Left renal cortex interstitium (tissue), 4 donors: Measurements from ENCODE around the gene LYST. TPM values are rescaled to one million over a fixed set of nuclear protein-coding genes. Genes with fewer than 3 reads are reported as not detected.

ENCODE experiments used
- DNase-seq, 4 donors: peaks; one replicate each; pipeline ENCODE4 v3.0.0-alpha.2; 2013; ENCODE audit warnings: low read depth in 4 of 4, low spot score in 2 of 4, missing footprints in 1 of 4
- polyA plus RNA-seq, 4 donors: library from polyadenylated mRNA; unstranded; fragments of 120-200 nt; gene quantifications; one replicate each; pipeline ENCODE4 v1.2.1, GENCODE V29; 2013; ENCODE audit not compliant: insufficient read length in 4 of 4

The LYST gene
- polyA plus RNA-seq, 4 donors, result 9.9 to 12.7 (median 11.7) TPM

DNA sequence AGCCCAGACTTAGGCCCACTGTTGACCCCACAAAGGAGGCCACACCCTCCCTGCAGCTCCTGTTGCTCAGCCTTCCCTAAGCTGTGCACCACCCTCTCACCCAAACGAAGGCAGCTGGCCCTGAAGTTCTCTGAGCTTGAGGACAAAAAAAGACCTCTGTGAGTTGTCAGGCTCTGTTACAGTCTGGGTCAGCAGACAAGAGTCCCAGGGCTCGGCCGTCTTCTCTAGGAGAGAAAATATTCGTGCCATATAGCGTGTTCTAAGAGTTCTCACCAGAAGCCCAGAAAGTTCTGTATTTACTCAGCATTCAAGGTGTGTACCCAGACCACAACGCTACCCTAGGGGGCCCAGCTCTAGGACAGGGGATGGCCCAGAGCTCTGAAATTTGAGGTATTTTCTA, 25.5 kb upstream of the LYST start:
- DNase-seq, result no peak

DNA sequence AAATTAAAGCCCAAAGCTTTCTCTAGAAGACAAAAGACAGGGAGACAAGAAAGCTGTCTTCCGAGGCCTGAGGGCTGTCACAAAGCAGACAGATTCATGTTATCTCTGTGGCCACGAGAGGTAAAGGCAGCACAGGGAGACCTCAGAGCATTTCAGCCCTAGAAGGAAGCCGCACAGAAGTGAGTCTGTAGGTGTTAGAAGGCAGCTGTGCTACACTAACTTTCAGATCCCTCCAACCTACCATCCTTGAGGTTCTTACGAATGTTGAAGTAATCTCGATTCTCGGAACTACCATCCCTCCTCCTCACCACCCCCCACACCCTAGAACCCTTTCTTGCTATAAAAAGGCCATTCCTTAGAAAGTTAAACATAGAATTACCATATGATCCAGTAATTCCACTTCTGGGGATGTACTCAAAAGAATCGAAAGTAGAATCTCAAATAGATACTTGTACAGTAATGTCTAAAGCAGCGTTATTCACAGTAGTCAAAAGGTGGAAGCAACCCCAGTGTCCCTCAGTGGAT, 21.5 kb upstream of the LYST start:
- DNase-seq, result no peak

DNA sequence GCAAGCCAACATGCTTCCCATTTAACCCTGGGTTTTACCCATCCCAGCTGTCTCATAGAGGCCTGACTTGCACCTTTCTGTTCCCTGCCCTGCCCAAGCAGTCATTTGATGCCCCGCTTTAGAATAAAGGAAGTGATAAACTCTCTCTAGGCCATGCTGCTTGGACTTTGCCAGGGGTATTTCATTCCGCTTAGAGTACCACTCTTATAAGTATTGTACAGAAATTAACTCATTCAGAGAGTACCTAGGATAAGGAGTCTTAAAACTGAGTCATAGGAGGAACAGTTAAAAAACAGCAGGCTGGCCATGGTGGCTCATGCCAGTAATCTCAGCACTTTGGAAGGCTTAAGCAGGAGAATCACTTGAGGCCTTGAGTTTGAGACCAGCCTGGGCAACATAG, 21.0 kb upstream of the LYST start:
- DNase-seq, result no peak

DNA sequence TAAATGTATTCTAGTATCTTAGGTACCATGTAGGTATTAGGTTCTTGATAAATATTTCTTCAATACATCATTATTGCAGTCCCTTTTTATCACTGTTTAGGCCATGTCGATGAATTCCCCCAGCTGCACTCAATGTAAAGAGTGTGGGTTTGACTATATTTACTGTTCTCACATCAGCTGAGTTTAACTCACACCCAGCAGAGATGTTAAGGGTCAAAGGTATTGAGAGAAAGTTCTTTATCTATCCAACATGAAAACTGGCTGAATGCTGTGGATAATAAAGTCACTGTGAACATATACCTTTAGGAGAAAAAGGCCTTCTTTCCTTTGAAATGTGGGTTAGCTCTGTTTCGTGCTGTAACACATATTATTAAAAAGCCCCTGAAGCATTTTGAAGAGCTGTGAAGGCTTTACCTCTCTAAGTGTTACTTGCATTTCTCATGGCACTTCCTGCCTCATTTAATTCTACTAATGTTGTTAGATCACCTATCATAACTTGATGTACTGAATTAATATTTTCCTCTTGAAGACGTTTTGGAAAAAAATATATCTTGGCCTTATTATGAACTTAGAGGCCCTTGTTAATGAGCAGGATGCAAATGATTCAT, 19.1 kb upstream of the LYST start:
- no peak for DNase-seq

DNA sequence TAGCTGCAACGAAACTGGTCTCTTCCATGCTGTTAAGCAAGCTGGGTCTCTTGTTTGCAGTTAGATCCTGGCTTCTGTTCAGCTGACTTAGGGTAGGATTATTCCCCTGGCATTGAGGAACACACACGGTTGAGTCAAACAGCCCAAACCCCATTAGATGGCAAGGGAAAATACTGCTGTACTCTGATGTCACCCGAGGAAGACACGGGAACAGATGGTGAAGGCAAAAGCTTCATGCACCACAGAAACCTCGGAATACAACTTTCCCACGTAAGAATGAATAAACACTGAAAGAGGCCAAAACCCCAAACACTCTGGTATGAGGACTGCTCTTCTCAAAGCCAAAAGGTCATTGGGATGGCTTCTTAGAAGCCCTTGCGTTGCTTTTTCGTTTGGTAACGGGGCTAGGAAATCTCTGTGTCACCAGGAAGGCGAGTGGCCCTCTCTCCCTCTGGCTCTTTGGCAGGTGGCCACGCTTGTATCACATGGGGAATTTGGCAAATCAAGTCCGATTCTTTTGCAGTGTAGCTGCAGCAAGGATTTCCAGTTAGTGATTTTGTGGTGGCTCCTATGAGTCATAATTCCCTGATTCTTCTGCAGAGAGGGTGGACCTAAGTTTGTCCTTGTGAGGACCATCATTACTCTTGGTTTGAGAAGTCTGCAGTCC, 16.7 kb upstream of the LYST start:
- DNase-seq, result no peak

GRCh38 chr1:235882816-235883215, 16.1 kb upstream of the LYST start:
- no peak for DNase-seq

DNA sequence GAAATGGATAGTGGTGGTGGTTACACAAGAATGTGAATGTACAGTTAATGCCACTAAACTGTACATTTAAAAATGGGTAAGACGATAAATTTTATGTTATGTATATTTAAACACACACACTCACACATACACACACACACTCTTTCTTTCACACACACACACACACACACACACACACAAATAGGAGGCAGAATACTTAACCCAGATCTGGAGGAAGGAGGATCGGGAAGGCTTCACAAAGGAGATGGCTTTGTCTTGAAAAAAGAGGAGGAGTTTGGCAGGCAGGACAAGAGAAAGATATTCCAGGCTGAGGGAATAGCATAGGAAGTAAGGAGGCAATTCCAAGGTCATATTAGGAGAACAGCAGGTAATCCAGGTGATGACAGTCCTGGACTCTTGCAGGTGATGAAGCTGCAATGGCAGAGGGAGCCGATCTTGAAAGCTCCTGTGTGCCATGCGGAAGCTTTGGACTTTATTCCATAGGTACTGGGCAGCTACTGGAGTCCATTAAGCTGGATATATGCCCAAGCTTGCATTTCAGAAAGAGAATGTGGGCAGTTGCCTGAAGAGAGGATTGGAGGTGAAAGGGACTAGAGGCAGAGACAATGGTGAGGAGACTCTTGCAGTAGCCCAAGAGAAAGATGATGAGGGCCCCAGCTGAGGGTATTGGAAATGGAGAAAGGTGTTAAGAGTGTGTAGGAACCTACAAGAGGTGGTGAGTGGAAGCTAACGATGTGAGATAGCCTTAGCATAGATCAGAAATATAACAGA, 15.4 kb upstream of the LYST start:
- DNase-seq, result no peak

- no peak for DNase-seq
Measured at GRCh38 chr1:235878082-235878811, 11.5 kb upstream of the LYST start.

DNA sequence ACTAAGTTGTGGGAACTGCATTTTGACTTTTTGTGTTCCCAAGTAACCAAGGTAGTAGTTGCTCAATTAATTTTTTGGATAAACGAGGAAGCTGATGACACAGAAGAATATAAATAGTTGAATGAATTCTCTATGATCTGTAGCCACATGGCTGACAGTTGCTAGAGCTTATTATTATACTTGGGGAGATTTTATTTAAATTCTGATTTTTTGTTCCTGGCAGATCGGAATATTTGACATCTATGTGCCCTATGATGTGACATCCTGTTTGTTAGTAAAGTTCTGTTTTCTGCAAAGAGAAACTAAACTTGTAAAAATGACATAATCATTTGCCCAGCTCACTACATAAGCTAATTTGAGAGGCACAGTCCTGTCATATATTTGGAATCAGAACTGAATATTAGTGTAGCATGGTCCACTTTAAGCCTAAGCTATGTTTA, 9.7 kb upstream of the LYST start:
- DNase-seq, result no peak

GRCh38 chr1:235875036-235875597, 8.4 kb upstream of the LYST start:
- DNase-seq, result no peak

DNA sequence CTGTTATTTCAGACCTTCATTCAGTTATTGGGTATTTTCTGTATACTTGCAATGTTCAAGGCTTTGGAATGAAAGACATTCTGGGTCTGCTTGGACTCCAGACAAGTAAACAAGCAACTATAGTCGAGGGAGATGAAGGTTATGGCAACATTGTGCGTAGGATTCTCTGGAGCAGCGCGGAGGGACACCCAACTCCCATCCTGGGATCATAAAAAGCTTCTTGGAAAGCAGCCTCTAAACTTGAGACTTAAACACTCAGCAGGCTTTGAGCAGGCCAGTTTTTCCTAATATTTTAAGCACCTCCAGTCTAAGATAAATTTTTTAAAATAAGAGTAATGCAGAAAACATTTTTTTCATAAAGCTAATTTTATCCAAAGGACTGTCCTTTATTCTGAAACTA, 7.6 kb upstream of the LYST start:
- DNase-seq, result no peak

DNA sequence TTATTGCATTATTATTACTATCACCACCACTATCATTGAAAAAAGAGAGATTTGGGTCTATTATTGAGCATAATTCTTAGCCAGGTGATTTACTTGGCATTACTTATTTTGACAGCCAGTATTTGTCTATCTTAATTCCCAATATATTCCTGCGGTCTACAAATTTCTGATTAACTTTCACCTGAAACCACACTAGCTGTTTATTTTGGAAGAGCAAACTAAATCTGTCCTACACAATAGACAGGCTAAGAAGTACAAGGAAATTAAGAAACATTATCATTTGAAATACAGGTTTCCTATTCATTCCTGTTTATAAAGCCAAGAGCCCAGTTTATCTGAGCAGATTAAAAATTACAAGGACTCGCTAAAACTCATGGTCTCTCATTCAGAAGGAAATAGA, 6.9 kb upstream of the LYST start:
- DNase-seq, result no peak

DNA sequence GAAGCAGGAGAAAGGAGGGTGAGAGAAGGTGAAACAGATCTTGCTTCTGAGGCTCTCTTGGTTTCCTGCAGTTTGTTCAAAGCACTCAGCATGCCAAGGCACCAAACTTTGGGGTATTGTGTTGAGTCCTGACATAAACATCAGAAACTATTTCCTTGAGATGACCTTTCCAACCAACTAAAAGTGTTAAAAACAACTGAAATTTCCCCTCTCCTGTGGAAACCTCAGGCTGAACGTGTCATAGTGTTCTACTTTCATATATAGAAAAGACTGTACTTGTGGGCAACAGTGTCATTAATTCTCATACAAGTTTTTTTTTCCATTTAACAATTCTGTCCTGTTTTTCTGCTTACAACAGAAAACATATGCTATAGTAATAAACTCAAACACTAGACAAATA, 6.3 kb upstream of the LYST start:
- no peak for DNase-seq

- no peak for DNase-seq
Measured at GRCh38 chr1:235872270-235872669, 5.6 kb upstream of the LYST start.

DNA sequence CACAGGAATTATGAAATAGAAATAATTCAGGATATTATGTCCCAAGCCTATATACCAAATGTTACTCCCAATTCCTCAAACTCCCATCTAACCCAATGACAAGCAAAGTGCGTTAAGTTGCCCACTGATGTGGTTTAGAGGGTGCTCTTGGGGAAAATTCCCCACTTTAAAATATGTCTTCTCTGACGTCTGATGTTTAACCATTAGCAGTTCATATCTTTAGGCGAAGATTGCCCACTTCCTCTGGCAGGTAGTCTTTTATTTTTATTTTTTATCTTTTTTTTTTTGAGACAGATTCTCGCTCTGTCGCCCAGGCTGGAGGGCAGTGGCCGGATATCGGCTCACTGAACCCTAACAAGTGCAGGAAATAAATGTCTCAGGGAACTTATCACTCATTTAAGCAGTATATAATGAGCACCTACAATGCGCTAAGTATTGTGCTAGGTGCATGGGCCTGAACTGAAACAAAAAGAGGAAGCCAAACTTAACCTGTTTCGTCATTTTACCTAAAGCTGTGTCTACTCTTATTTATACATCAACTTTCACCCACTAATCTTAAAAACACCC, 1.3 kb upstream of the LYST start:
- DNase-seq, result no peak

DNA sequence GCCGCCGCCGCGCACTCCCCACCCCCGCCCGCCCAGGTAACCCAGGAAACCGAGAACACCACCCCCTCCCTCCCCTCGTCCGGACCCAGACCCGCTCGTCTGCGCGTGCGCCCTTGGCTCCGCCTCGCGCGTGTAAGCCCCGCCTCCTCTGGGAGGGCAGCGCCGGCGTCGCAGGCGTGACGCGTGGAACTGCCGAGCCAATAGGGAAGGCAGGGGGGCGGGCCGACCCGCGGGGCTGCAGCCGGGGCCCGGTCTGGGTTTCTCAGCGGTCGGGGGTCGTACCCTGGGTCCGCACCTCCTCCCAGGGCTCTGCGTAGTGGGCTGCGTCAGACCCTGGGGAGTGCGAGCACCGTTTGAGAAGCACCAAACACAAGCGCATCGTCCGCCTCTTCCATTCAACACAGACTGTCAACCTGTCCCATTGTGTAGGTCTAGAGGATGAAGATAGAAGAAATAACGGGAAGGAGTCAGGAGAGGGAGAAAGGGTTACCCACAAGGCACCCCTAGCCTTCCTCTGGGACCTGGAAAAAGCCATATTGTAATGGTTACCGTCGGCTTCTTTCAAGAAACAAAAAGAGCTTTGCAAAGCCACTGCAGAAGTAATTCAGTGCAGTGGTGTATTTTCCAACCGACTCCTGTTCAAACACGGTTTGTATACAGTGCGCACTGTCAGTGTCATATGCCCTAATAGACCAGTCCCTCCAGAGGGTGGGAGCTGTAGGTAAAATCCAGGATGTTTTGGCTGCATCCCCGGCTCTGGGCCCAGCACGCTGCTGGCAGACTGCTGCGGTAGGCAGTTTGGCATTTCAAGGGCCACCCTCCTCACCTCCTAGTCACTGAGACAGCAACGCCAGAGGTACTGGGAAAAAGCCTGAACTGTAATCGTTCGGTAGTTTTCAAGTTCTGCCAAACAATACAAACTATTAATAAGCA, 473 bp upstream of the LYST start:
- peak; percentile 83 to 96 (median 92) for DNase-seq

DNA sequence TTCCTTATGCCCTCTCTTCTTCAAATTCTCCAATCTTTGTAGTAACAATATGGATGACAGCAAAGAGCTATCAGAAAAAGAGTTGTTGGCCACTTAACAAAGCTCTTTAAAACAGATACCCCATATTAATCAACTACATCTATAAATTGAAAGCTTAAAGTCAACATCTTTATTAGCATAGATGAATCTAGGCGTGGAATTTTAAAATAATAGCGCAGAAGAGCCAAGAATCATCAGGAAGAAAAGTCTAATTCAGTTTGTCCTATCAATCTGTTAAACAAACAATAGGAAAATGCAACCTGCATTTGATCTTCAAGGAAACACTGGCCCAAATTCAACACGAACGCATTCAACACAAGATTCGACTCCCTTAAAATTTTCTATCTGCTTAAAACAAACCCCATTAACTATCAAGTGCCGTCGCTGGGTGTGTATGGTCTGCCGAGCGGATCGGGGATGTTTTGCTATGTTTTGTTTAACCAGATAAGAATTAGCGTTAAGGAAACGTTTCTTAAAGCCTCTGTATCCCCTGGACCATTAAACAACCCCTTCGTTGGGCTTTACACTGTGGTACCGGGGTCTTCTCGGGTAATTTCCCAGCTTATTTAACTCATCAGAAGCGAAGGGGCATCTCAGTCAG, 1.0 kb downstream of the LYST start:
- peak in 1 of 4 donors; percentile 29 for DNase-seq

- no peak for DNase-seq
Measured at GRCh38 chr1:235864931-235865525, 1.7 kb downstream of the LYST start.
